Fibroblast of pulmonary artery (primary cell): ENCODE measurements around the gene EIF5A.

Experiments used
- DNase-seq: peaks from one replicate; pipeline ENCODE4 v3.0.0-alpha.2; 2010; ENCODE audit warnings: low read depth
- H3K4me3 ChIP-seq: replicated peaks from 2 replicates; pipeline ENCODE4 v1.5.1; 2011; ENCODE audit warnings: low read depth, mild to moderate bottlenecking, control low read depth, low read length, moderate library complexity
- CTCF ChIP-seq: IDR thresholded peaks from 2 replicates; pipeline ENCODE4 v1.5.1; 2011; ENCODE audit warnings: mild to moderate bottlenecking, control low read depth, low read length, inconsistent platforms; ENCODE audit errors: missing control alignments

Gene EIF5A

GRCh38 chr17:7289256-7290032 lies 18.0 kb upstream of the EIF5A start:
- DNase-seq, result no peak
- TF ChIP-seq CTCF, result no peak
- H3K4me3 ChIP-seq, result no peak overlapping the region

GRCh38 chr17:7290166-7290565 lies 17.3 kb upstream of the EIF5A start:
- DNase-seq, result no peak
- H3K4me3 ChIP-seq, result no peak overlapping the region
- TF ChIP-seq CTCF, result no peak

- no peak for DNase-seq
- H3K4me3 ChIP-seq, result no peak overlapping the region
- no peak for TF ChIP-seq CTCF
These were observed 16.7 kb upstream of the EIF5A start for GRCh38 chr17:7290685-7291084.

GRCh38 chr17:7292194-7292593 lies 15.2 kb upstream of the EIF5A start:
- no peak for DNase-seq
- no peak overlapping the region for H3K4me3 ChIP-seq
- no peak for TF ChIP-seq CTCF

- DNase-seq, result no peak
- no peak overlapping the region for H3K4me3 ChIP-seq
- TF ChIP-seq CTCF, result no peak
These were observed 14.7 kb upstream of the EIF5A start for GRCh38 chr17:7292729-7293128.

DNA sequence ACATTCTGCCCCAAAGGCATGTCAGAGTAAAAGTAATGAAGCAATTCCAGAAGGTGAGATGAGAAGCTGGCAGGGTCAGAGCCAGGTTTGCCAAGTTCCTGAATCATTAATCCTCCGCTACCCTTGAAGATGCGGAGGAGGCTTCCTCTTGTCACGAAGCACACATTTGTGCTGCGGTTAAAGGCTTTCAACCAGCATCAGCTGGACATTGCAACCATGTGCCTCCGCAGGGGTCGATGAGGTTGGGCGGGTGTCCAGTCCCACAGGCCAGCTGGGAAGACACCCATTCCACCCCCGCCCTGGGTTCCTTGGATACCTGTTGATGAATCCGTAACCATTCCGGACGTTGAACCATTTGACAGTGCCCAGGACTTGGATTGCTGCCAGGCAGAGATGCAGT lies 14.3 kb upstream of the EIF5A start:
- TF ChIP-seq CTCF, result no peak
- peak; percentile 57 for DNase-seq
- H3K4me3 ChIP-seq, result no peak overlapping the region

DNA sequence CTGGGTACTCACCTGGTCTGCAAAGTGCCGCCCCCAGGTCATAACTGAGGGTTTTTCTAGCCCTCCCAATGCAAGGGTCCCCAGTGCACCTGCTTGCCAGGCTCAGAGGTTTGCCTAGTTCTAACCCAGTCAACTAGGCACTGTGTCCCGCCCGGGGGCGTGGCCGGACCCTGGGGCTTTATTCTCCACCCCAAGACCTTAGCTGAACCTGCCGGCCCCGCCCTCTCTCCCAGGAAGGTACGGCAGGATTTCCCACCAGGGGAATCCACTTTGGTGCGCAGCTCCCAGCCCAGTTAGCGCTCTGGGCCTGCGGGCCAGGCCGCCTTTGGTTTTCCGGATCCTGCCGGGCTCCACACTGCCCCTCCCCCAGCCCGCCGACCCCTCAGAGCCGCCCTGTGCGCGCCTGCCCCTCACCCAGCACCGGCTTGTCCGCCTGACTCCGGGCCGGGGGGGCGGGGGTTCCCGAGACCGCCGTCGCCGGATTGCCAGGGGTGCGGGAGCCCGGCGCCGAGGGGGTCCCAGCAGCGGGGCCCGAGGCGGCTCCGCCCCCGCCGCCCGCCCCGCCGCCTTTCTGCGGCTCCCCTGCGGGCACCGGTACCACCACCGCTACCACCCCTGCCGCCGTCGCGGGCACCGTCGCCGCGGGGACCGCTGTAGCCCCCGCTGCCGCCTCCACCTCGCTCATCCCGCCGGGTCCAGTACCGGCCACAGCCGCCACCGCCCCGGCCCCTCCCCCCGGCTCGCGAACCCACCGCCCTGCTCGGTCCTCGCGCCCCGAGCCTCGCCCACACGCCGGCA lies 13.4 kb upstream of the EIF5A start:
- no peak overlapping the region for H3K4me3 ChIP-seq
- no peak for TF ChIP-seq CTCF
- no peak for DNase-seq
